Measurements from ENCODE around the gene LTF. TPM values are rescaled to one million over a fixed set of nuclear protein-coding genes. Genes with fewer than 3 reads are reported as not detected.

Gene LTF
- total RNA-seq, 2 experiments from 2014 or later = not detected

DNA sequence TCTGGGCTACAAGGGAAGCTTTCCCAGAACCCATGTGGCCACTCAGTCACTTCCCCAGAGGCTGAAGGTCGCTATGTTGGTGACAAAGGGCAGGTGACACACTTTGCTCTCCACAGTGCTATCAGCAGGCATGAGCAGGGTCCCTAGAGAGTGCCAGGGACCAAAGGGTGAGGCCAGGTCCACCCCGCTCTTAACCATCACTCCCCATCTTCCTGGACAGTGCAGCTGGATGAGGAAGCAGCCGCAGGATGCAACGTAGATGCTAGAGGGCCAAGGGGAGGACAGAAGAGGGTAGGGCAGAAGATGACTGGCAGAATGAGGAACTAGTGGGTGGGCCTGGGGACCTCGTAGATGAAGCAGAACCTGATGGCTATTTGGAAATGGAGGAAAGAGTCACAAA, 13.6 kb upstream of the LTF start:
- Mint-ChIP-seq H3K27me3 (peaks cover 19% of the 10 kb centered on the region), H3K36me3 (ENCODE audit: low read depth) (no peaks in the 10 kb centered on the region), H3K4me1 (ENCODE audit: low read depth) (no peaks in the 10 kb centered on the region), H3K4me3 (no peak overlapping the region), H3K27ac (no peak overlapping the region), H3K9me3 (peaks cover 11% of the 10 kb centered on the region)
- Histone ChIP-seq H3K27ac (ENCODE audit: low read depth in 1 of 2, low read length in 2 of 2) (no peak overlapping the region), H3K27me3 (ENCODE audit: control insufficient read depth in 1 of 2, insufficient read depth in 2 of 2, low read length in 2 of 2) (peaks cover 0 to 8% of the 10 kb centered on the region in 2 experiments), H3K4me1 (ENCODE audit: insufficient read depth, low read length) (no peaks in the 10 kb centered on the region), H3K4me3 (ENCODE audit: low read length) (no peak overlapping the region), H3K9me3 (ENCODE audit: control insufficient read depth in 1 of 2, insufficient read depth in 1 of 2, low read length in 2 of 2) (peaks cover 0 to 8% of the 10 kb centered on the region in 2 experiments), H3K36me3 (ENCODE audit: insufficient read depth, low read length) (no peaks in the 10 kb centered on the region)
- CTCF ChIA-PET = interaction anchor here (1.0 kb wide), 1 partner anchor 10 kb away, joined by 4 read pairs; no protein-coding TSS in a partner anchor
- POLR2A ChIA-PET = no interaction called here
- DNase-seq (no peak), ATAC-seq (ENCODE audit: poor library complexity) (no peak)
- TF ChIP-seq, protein P1, sequence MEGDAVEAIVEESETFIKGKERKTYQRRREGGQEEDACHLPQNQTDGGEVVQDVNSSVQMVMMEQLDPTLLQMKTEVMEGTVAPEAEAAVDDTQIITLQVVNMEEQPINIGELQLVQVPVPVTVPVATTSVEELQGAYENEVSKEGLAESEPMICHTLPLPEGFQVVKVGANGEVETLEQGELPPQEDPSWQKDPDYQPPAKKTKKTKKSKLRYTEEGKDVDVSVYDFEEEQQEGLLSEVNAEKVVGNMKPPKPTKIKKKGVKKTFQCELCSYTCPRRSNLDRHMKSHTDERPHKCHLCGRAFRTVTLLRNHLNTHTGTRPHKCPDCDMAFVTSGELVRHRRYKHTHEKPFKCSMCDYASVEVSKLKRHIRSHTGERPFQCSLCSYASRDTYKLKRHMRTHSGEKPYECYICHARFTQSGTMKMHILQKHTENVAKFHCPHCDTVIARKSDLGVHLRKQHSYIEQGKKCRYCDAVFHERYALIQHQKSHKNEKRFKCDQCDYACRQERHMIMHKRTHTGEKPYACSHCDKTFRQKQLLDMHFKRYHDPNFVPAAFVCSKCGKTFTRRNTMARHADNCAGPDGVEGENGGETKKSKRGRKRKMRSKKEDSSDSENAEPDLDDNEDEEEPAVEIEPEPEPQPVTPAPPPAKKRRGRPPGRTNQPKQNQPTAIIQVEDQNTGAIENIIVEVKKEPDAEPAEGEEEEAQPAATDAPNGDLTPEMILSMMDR (IDR thresholded peaks at IDR 0.05) = no peak
- intact Hi-C loops (cut with DNase I, micrococcal nuclease) = no loop called here

DNA sequence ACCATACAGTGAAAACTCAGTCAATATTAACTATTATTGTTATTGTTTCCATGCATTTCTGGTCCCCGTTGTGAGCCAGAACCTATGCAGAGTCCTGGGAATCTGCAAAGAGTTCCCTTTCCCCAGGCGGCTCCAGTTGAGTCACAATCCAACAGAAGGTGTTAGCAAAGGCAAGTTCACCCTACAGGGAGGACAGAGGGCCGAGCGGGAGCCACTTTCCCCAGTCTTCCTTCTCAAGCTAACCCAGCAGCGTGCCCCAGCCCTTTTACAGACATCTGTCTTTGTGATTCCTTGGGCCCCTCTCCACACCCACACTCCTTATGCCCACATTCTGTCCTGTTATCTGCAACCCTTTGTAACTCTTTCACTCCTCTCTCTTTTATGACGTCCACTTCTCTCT, 13.1 kb upstream of the LTF start:
- no peak overlapping the region for H3K4me3 Mint-ChIP-seq
- H3K4me1 Mint-ChIP-seq (ENCODE audit: low read depth) = no peaks in the 10 kb centered on the region
- peaks cover 25% of the 10 kb centered on the region for H3K27me3 Mint-ChIP-seq
- intact Hi-C loops (cut with DNase I, micrococcal nuclease) = no loop called here
- H3K27ac Mint-ChIP-seq = no peak overlapping the region
- H3K9me3 ChIP-seq (ENCODE audit: control insufficient read depth in 1 of 2, insufficient read depth in 1 of 2, low read length in 2 of 2) = peaks cover 0 to 8% of the 10 kb centered on the region in 2 experiments
- no peaks in the 10 kb centered on the region for H3K36me3 ChIP-seq (ENCODE audit: insufficient read depth, low read length)
- no peaks in the 10 kb centered on the region for H3K36me3 Mint-ChIP-seq (ENCODE audit: low read depth)
- H3K4me1 ChIP-seq (ENCODE audit: insufficient read depth, low read length) = no peaks in the 10 kb centered on the region
- TF ChIP-seq, protein P1 (IDR thresholded peaks at IDR 0.05) = no peak
- CTCF ChIA-PET = interaction anchor here (1.0 kb wide), 1 partner anchor 11 kb away, joined by 4 read pairs; no protein-coding TSS in a partner anchor
- no peak overlapping the region for H3K4me3 ChIP-seq (ENCODE audit: low read length)
- peaks cover 0 to 10% of the 10 kb centered on the region in 2 experiments for H3K27me3 ChIP-seq (ENCODE audit: control insufficient read depth in 1 of 2, insufficient read depth in 2 of 2, low read length in 2 of 2)
- no peak overlapping the region for H3K27ac ChIP-seq (ENCODE audit: low read depth in 1 of 2, low read length in 2 of 2)
- no peak for DNase-seq
- ATAC-seq (ENCODE audit: poor library complexity) = no peak
- POLR2A ChIA-PET = no interaction called here
- H3K9me3 Mint-ChIP-seq = peaks cover 11% of the 10 kb centered on the region

DNA sequence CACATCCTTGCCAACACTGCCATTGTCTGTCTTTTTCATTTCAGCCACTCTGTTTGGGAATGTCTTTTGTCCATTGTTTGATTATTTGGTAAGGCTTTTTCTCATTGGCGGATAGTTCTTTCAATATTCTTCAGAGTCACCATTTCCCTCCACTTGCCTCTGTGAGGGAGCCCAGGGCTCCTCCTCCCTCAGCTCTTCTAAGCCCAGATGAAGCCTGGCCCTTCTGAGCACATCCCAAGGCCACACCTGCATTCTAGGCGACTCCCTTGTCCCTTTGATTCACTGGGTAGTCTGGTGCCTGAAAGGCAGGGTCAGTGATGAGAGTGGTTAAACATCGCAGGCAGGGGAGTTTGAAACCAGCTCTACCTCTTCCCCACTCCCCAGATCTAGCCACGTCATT, 12.4 kb upstream of the LTF start:
- H3K27ac Mint-ChIP-seq = no peak overlapping the region
- Histone ChIP-seq H3K27ac (ENCODE audit: low read depth in 1 of 2, low read length in 2 of 2) (no peak overlapping the region), H3K27me3 (ENCODE audit: control insufficient read depth in 1 of 2, insufficient read depth in 2 of 2, low read length in 2 of 2) (peaks cover 0 to 14% of the 10 kb centered on the region in 2 experiments), H3K9me3 (ENCODE audit: control insufficient read depth in 1 of 2, insufficient read depth in 1 of 2, low read length in 2 of 2) (peaks cover 0 to 8% of the 10 kb centered on the region in 2 experiments), H3K36me3 (ENCODE audit: insufficient read depth, low read length) (no peaks in the 10 kb centered on the region), H3K4me1 (ENCODE audit: insufficient read depth, low read length) (no peaks in the 10 kb centered on the region), H3K4me3 (ENCODE audit: low read length) (no peak overlapping the region)
- POLR2A ChIA-PET = no interaction called here
- TF ChIP-seq, protein P1 (IDR thresholded peaks at IDR 0.05) = no peak
- H3K36me3 Mint-ChIP-seq (ENCODE audit: low read depth) = no peaks in the 10 kb centered on the region
- intact Hi-C loops (cut with DNase I, micrococcal nuclease) = no loop called here
- H3K9me3 Mint-ChIP-seq = peaks cover 11% of the 10 kb centered on the region
- no peaks in the 10 kb centered on the region for H3K4me1 Mint-ChIP-seq (ENCODE audit: low read depth)
- H3K4me3 Mint-ChIP-seq = no peak overlapping the region
- CTCF ChIA-PET = interaction anchor here (1.0 kb wide), 1 partner anchor 11 kb away, joined by 4 read pairs; no protein-coding TSS in a partner anchor
- peaks cover 28% of the 10 kb centered on the region for H3K27me3 Mint-ChIP-seq
- ATAC-seq (ENCODE audit: poor library complexity) = no peak
- DNase-seq = no peak
